HEK293 (cell line): Measurements from ENCODE around the gene FMNL3.

Experiments
- CTCF ChIP-seq: fragments of 450-650 bp; formaldehyde crosslinking; IDR thresholded peaks from 2 replicates; pipeline ENCODE4 v1.5.1; 2016; ENCODE audit warnings: missing biosample characterization, missing genetic modification characterization
- GLI4 ChIP-seq: fragments of 450-650 bp; formaldehyde crosslinking; IDR thresholded peaks from 2 replicates; pipeline ENCODE4 v1.5.1; 2016; ENCODE audit warnings: missing biosample characterization, missing genetic modification characterization
- REST ChIP-seq: fragments of 450-650 bp; formaldehyde crosslinking; IDR thresholded peaks from 2 replicates; pipeline ENCODE4 v1.5.1; 2016; ENCODE audit warnings: missing biosample characterization, missing genetic modification characterization
- TCF7L2 ChIP-seq: IDR thresholded peaks from 2 replicates; pipeline ENCODE4 v1.6.1; 2011; ENCODE audit warnings: low read depth, mild to moderate bottlenecking, inconsistent platforms, low read length, moderate library complexity, borderline replicate concordance
- ZBTB20 ChIP-seq: fragments of 450-650 bp; formaldehyde crosslinking; IDR thresholded peaks from 2 replicates; pipeline ENCODE4 v1.5.1; 2016; ENCODE audit warnings: missing biosample characterization, missing genetic modification characterization
- ZFP3 ChIP-seq: fragments of 450-650 bp; formaldehyde crosslinking; IDR thresholded peaks from 2 replicates; pipeline ENCODE4 v1.5.1; 2016; ENCODE audit warnings: low read depth, missing biosample characterization, missing genetic modification characterization
- ZNF248 ChIP-seq: fragments of 450-650 bp; formaldehyde crosslinking; IDR thresholded peaks from 2 replicates; pipeline ENCODE4 v1.5.1; 2017; ENCODE audit warnings: missing biosample characterization, missing genetic modification characterization
- ZNF302 ChIP-seq: fragments of 450-650 bp; formaldehyde crosslinking; IDR thresholded peaks from 2 replicates; pipeline ENCODE4 v1.5.1; 2016; ENCODE audit warnings: missing biosample characterization, missing genetic modification characterization, low read depth
- ZNF426 ChIP-seq: fragments of 450-650 bp; formaldehyde crosslinking; IDR thresholded peaks from 2 replicates; pipeline ENCODE4 v1.5.1; 2017; ENCODE audit warnings: missing biosample characterization, missing genetic modification characterization, mild to moderate bottlenecking, inconsistent platforms, moderate library complexity
- ZNF513 ChIP-seq: fragments of 450-650 bp; IDR thresholded peaks from 2 replicates; pipeline ENCODE4 v1.5.1; 2018; ENCODE audit warnings: missing biosample characterization, missing genetic modification characterization
- ZNF571 ChIP-seq: fragments of 450-650 bp; formaldehyde crosslinking; IDR thresholded peaks from 2 replicates; pipeline ENCODE4 v1.5.0; 2017; ENCODE audit warnings: missing biosample characterization, missing genetic modification characterization
- ZNF626 ChIP-seq: fragments of 450-650 bp; sonication (Bioruptor Pico); formaldehyde crosslinking; IDR thresholded peaks from 2 replicates; pipeline ENCODE4 v1.5.1; 2018; ENCODE audit warnings: missing biosample characterization, missing genetic modification characterization, inconsistent platforms
- ZNF658 ChIP-seq: fragments of 450-650 bp; formaldehyde crosslinking; IDR thresholded peaks from 2 replicates; pipeline ENCODE4; 2016; ENCODE audit warnings: missing biosample characterization, missing genetic modification characterization
- ZNF704 ChIP-seq: fragments of 450-650 bp; formaldehyde crosslinking; IDR thresholded peaks from 2 replicates; pipeline ENCODE4 v1.5.1; 2016; ENCODE audit warnings: missing biosample characterization, missing genetic modification characterization

GRCh38 chr12:49598527-49598926 is 108.7 kb downstream of the FMNL3 start:
- TF ChIP-seq REST = no peak
- TF ChIP-seq ZNF658 (tag by site-specific recombination) = no peak
- no peak for TF ChIP-seq CTCF (tag by site-specific recombination)
- no peak for TF ChIP-seq TCF7L2
- no peak for TF ChIP-seq ZNF513 (tag by site-specific recombination)
- TF ChIP-seq ZNF626 (tag by site-specific recombination) = no peak
- no peak for TF ChIP-seq ZFP3 (tag by site-specific recombination)
- TF ChIP-seq ZBTB20 (tag by site-specific recombination) = no peak
- no peak for TF ChIP-seq GLI4
- no peak for TF ChIP-seq ZNF571 (tag by site-specific recombination)
- TF ChIP-seq ZNF248 (tag by site-specific recombination) = no peak
- no peak for TF ChIP-seq ZNF302 (tag by site-specific recombination)
- no peak for TF ChIP-seq ZNF426
- TF ChIP-seq ZNF704 = no peak
